Kidney glomerular epithelial cell (primary cell): ENCODE results near the gene TEAD3.

Source experiments
- DNase-seq: peaks from one replicate; lab custom pipeline; 2025; lab: John Stamatoyannopoulos, UW

The TEAD3 gene

GRCh38 chr6:35474942-35475570 lies 21.8 kb downstream of the TEAD3 start:
- no peak for DNase-seq

DNA sequence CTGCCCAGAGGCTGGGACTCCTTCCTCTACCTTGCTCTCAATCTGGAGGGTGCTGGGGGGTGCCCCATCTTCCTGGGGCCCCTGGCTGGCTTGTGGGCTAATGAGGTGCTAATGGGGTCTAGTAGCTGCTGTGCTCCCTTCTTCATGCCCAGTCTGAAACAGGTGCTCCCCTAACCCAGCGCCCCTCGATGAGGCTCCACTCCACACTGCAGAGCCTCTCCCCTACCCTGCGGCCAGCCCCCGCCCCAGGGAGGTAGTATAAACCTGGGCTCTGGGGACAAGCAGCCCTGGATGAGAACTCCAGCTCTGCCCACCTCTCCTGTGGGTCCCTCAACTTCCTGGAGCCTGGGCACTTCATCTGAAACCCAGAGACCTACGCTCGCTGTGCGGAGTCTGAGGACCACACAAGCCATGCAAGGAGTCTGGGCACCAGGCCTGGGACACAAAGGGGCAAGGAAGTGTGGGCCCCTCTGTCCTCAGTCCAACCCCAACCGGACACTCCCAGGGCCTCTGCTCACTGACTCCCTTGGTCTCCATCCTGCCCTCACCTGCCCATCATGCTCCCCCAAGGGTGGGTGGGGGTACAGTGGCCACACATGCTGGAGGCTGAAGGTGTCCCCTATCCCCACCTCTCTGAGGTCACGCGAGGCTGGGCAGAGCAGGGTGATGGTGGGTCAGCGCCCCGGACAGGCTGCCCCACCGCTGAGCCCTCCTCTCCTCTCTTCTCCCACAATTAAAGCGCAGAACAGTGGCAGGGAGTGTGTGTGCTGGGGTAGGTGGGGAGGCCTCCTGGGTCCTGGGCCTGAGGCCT lies 22.5 kb downstream of the TEAD3 start:
- DNase-seq, result no peak

DNA sequence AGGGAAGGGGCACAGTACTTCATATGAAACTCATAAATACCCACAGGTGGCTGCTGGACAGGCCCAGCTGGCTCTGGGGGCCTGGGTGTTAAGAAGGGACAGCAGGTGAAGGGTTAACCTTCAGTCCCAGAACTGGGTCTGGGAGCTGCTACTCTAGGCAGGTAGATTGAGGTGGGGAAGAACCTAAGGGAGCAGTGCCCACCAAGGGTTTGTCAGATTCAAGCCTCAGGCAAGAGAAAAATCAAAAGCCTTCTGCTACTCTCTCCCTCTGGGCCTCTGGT lies 23.1 kb downstream of the TEAD3 start:
- DNase-seq, result no peak

- DNase-seq, result no peak
These were observed 23.6 kb downstream of the TEAD3 start for GRCh38 chr6:35473075-35473849.

GRCh38 chr6:35471836-35472345 lies 25.0 kb downstream of the TEAD3 start:
- DNase-seq, result no peak

GRCh38 chr6:35470663-35471120 lies 26.2 kb downstream of the TEAD3 start:
- no peak for DNase-seq

DNA sequence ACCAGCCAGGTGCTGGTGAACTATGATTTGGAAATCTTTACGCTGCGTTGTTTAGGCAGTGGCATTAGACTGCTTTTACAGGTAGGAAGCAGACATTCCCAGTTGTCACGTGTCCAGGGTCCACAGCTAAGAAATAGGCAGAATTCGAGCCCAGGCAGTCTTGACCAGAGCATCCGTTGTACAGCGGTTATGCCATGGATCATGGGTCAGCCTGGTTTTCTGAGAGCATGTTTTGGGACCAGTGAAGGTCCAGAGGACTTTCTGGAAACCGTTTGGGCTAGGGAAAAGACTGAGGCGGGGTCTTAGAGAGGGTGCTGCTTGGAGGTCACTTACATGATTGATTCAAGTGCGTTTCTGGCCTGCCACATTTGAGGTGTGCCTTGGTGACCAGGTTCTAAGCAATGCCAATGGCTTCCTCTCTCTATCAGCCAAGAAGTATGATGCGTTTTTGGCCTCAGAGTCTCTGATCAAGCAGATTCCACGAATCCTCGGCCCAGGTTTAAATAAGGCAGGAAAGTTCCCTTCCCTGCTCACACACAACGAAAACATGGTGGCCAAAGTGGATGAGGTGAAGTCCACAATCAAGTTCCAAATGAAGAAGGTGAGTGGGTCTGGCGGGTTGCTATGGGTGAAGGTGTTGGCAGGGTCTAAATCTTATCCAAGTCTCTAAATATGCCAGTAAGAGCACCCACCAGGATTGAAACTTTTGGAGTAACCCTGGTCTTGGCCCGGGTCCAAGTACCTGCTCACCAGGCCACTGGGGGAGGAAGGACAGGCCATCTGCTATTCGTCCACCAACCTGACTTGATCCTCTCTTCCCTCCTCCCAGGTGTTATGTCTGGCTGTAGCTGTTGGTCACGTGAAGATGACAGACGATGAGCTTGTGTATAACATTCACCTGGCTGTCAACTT lies 26.9 kb downstream of the TEAD3 start:
- DNase-seq, result no peak

- DNase-seq, result no peak
These were observed 27.7 kb downstream of the TEAD3 start for GRCh38 chr6:35468980-35469750.

DNA sequence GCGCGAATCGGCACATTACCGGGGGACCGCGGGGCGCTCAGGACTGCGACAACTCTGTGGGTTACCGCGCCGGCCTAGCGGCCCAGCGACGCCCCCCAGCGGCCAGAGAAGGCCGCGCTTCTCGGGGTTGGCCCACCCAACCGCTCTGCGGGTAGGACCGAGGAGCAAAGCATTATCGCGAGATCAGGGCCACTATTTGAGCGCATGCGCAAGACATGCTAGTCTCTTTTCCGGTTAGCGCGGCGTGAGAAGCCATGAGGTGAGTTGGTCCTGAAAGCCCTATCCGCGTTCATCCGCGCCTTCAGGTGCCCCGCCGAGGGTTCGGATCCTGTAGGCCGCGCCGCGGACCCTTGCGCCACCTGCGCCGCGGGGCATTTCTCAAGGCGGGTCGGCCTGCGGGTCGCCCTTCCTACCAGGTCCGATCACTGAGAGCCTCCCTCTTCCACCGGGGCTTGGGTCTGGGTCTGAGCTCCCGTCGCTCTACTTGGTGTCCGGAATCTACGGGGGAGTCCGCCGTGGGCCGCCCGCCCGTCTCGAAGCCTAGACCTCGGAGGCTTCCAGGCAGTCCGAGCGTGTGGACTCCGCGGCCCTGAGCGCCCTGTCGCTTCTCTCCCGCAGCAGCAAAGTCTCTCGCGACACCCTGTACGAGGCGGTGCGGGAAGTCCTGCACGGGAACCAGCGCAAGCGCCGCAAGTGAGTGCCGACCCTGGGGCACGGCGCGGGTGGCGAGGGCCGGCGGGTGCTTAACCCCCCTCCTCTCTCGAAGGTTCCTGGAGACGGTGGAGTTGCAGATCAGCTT lies 28.5 kb downstream of the TEAD3 start, which contains the start of gene RPL10A:
Gene RPL10A, plus strand, starts transcription at position 221 of the 799 bp plus-strand sequence. Its CDS starts 34 bp downstream, at position 255.
- DNase-seq, result peak; percentile 97

- DNase-seq, result no peak
These were observed 31.2 kb downstream of the TEAD3 start for GRCh38 chr6:35465646-35466045.

- DNase-seq, result no peak
These were observed 33.6 kb downstream of the TEAD3 start for GRCh38 chr6:35463292-35463691.

DNA sequence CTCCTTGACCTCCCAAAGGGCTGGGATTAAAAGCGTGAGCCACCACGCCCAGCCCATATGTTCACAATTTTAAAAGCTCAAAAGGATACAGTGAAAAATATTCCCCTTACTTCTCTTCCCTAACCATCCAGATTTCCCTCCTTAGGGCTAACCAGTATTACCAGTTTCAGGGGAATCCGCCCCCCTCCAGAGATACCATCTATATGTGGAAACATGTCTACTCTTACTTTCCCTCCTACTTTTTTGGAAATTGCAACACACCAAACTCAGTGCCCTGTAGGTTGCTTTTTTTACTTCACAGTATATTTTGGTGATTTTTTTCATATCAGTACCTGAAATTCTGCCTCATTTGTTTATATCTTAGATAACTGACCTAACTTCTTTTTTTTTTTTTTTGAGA lies 35.6 kb downstream of the TEAD3 start:
- no peak for DNase-seq

DNA sequence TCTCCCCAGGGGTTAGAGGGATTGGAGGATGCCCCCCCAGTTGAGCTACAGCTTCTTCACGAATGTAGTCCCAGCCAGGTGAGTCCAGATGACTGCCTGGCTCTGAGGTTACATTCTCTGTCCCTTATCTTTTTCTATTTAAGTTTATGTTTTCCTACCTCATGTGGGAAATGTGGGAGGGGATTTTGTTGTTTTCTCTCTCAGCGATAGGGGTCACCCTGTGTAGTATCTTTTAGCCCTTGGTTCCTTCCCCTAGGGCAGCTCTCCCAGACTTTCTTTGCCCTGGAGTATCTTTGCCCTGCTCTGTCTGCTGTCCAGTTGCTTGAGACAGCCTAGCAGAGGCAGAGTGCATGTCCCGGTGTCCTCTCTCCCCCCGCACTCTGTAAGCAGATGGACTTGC lies 39.0 kb downstream of the TEAD3 start:
- DNase-seq, result no peak

DNA sequence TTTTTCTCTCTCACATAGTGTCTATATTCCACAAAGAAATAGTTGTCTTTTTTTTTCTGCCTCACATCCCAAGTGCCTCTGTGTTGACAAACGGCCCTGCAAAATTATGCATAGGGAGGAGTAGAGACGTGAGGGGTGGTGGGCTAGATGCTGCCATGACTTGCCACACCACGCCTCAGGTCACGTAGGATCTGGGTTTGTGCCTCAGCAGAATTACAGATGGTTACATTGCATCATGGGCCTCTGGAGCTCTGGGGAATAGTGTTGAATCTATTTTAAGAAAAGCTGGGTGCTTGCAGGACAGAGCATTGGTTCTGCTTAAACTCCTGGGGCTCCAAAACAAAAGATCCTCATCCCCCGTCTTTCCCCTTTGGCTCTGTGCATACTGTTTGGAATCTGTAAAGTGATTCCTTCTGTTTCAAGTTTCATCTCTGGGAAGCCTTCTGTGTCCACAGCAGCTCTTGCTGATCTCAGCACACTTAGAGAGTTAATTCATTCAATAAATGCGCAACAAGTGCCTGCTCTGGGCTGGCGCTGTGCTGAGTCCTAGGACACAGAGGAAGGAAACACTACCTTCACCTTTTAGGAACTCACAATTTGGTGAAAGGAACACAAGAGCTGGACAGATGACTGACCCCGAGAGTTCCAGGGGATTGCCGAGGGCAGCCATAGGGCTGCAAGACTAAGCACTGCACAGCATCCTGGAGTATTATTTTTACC lies 42.3 kb downstream of the TEAD3 start:
- DNase-seq, result no peak

DNA sequence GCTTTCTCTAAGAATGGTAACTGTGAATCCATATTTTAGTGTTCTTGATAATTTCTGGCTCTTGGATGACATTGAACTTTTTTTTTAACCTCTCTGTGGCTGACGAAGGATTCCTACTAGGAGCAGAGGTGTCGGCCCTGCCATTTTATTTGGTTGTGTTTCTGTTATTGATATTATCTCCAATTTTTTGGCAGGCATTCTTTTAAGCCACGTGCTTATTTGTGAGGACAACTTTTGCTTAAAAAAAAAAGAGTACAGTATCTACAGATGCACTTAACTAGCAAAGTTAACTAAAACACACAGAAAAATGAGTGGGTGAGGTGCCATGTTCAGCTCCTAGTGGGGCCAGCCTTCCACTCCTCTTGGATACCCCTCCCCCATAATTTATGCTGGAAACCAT lies 43.6 kb downstream of the TEAD3 start:
- no peak for DNase-seq

DNA sequence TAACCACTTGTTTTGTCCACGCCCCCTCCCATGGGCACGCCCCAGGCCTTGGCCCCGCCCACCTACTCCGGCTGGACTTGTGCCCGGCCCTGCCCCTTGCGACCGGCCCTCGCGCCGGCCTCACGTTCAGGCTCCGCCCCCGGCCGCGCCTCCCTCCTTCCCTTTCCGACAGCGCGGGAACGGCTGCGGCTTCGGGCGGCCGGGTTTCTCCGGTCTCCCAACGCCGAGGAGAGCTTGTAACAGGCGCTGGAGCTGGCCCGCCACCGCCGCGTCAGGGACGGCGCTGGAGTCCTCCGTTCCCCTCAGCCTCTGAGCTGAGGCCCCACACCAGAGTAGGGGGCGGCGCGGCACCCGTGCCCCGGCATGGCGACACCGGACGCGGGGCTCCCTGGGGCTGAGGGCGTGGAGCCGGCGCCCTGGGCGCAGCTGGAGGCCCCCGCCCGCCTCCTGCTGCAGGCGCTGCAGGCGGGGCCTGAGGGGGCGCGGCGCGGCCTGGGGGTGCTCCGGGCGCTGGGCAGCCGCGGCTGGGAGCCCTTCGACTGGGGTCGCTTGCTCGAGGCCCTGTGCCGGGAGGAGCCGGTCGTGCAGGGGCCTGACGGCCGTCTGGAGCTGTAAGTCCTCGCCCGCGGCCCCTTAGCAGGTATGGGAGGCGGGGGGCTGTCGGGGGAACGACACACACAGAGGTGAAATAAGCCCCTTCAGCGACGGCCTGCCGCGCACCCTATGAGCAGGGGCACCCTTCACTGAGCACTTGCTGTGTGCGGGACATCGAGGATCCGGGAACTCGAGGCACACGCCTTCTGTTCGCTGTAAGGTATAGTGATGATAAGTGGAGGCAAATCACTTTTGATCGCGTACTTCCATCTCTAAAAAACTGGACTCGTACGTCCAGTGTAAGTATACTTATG lies 44.4 kb downstream of the TEAD3 start, which contains the start of gene FANCE:
Gene FANCE, plus strand, starts transcription at position 156 of the 908 bp plus-strand sequence. Its CDS starts 208 bp downstream, at position 364.
- DNase-seq, result peak; percentile 66

GRCh38 chr6:35451354-35452182 lies 45.3 kb downstream of the TEAD3 start:
- no peak for DNase-seq
